HG03064 (cell line): Measurements from ENCODE around the gene MACROD2.

ENCODE experiments used
- ATAC-seq: cut with Tn5 transposase; IDR thresholded peaks from one replicate; pipeline ENCODE4 v1.9.1; 2021; ENCODE audit warnings: low read depth; ENCODE audit not compliant: unreplicated experiment

MACROD2 gene

GRCh38 chr20:15699431-15700146, 1704.3 kb downstream of the MACROD2 start:
- ATAC-seq, result no peak

GRCh38 chr20:15700147-15700765, 1704.9 kb downstream of the MACROD2 start:
- ATAC-seq, result no peak

- ATAC-seq, result no peak
Observed at GRCh38 chr20:15702161-15702560, 1706.8 kb downstream of the MACROD2 start.

- ATAC-seq, result no peak
Observed at GRCh38 chr20:15703171-15703911, 1708.0 kb downstream of the MACROD2 start.

- no peak for ATAC-seq
Observed at GRCh38 chr20:15705975-15706374, 1710.7 kb downstream of the MACROD2 start.

- ATAC-seq, result no peak
Observed at GRCh38 chr20:15706719-15707118, 1711.4 kb downstream of the MACROD2 start.

- ATAC-seq, result peak; percentile 69
Observed at GRCh38 chr20:15708984-15709598, 1713.8 kb downstream of the MACROD2 start.

- ATAC-seq, result no peak
Observed at GRCh38 chr20:15710636-15711035, 1715.3 kb downstream of the MACROD2 start.

- ATAC-seq, result no peak
Observed at GRCh38 chr20:15711177-15711576, 1715.9 kb downstream of the MACROD2 start.

- ATAC-seq, result no peak
Observed at GRCh38 chr20:15716256-15716655, 1720.9 kb downstream of the MACROD2 start.

- no peak for ATAC-seq
Observed at GRCh38 chr20:15726416-15726815, 1731.1 kb downstream of the MACROD2 start.

GRCh38 chr20:15734052-15734451, 1738.7 kb downstream of the MACROD2 start:
- ATAC-seq, result no peak

GRCh38 chr20:15739035-15739434, 1743.7 kb downstream of the MACROD2 start:
- ATAC-seq, result no peak

GRCh38 chr20:15740046-15740775, 1744.9 kb downstream of the MACROD2 start:
- ATAC-seq, result no peak

- no peak for ATAC-seq
Observed at GRCh38 chr20:15742087-15742486, 1746.8 kb downstream of the MACROD2 start.

- ATAC-seq, result no peak
Observed at GRCh38 chr20:15742627-15743026, 1747.3 kb downstream of the MACROD2 start.

- no peak for ATAC-seq
Observed at GRCh38 chr20:15756002-15756753, 1760.9 kb downstream of the MACROD2 start.

- no peak for ATAC-seq
Observed at GRCh38 chr20:15756754-15757115, 1761.4 kb downstream of the MACROD2 start.

- no peak for ATAC-seq
Observed at GRCh38 chr20:15759594-15759993, 1764.3 kb downstream of the MACROD2 start.
